Activated T-helper 1 cell treated with anti-CD3 and anti-CD28 coated beads, Interleukin-12 subunit alpha, Interleukin-12 subunit beta, Interleukin-2, Interleukin-4 antibody, amounts not matched to agents 30 ng/mL and 10 ng/mL and 1 ng/mL, durations not matched to agents 14 hours and 24 hours and 36 hours (primary cell): ENCODE measurements around the gene MUS81. TPM values are rescaled to one million over a fixed set of nuclear protein-coding genes. Genes with fewer than 3 reads are reported as not detected.
A peak's percentile ranks its signal among the peaks of the same experiment; 100 is the strongest.

ENCODE experiments used
- DNase-seq: peaks from one replicate; pipeline ENCODE4 v3.0.0; 2021; ENCODE audit warnings: low spot score
- H3K27ac Mint-ChIP-seq: one replicate; pipeline ENCODE4 v1.8.0; 2021; ENCODE audit warnings: mild to moderate bottlenecking, mixed read lengths
- H3K27me3 Mint-ChIP-seq: one replicate; pipeline ENCODE4 v1.8.0; 2022; ENCODE audit warnings: mild to moderate bottlenecking, moderate library complexity, mixed read lengths; ENCODE audit not compliant: insufficient read depth
- H3K36me3 Mint-ChIP-seq: one replicate; pipeline ENCODE4 v1.8.0; 2021; ENCODE audit warnings: low read depth, mixed read lengths
- H3K4me1 Mint-ChIP-seq: one replicate; pipeline ENCODE4 v1.8.0; 2021; ENCODE audit warnings: low read depth, mixed read lengths
- H3K4me3 Mint-ChIP-seq: one replicate; pipeline ENCODE4 v1.8.0; 2021; ENCODE audit warnings: mild to moderate bottlenecking, moderate library complexity, mixed read lengths
- H3K9me3 Mint-ChIP-seq: one replicate; pipeline ENCODE4 v1.8.0; 2021; ENCODE audit warnings: mixed read lengths
- intact Hi-C: fragments of 100-400 bp; cut with micrococcal nuclease; formaldehyde crosslinking; loops from one replicate; pipeline ENCODE4 v1.15.1; 2024
- total RNA-seq: library from RNA; stranded (reverse); gene quantifications from 2 replicates; pipeline ENCODE4 v1.2.3, GENCODE V29; 2022

The MUS81 gene
- total RNA-seq, 1 donor from 2014 or later = 77.7 TPM

- no peak overlapping the region for H3K4me3 Mint-ChIP-seq
- H3K4me1 Mint-ChIP-seq = peaks cover 29% of the 10 kb centered on the region
- peaks cover 1% of the 10 kb centered on the region for H3K27me3 Mint-ChIP-seq
- no peak overlapping the region for H3K27ac Mint-ChIP-seq
- peaks cover 46% of the 10 kb centered on the region for H3K36me3 Mint-ChIP-seq
- intact Hi-C loops = loop anchor here (10.0 kb wide), 2 partner anchors 494 to 1554 kb away; partner anchors contain the start of genes B4GAT1, BRMS1, PPP1CA and TBC1D10C
- no peak for DNase-seq
- peaks cover 9% of the 10 kb centered on the region for H3K9me3 Mint-ChIP-seq
Observed at GRCh38 chr11:65851083-65851579, 9.1 kb upstream of the MUS81 start.

- intact Hi-C loops = loop anchor here (10.0 kb wide), 2 partner anchors 493 to 1553 kb away; partner anchors contain the start of genes B4GAT1, BRMS1, PPP1CA and TBC1D10C
- no peak for DNase-seq
- peaks cover 9% of the 10 kb centered on the region for H3K9me3 Mint-ChIP-seq
- H3K4me1 Mint-ChIP-seq = peaks cover 37% of the 10 kb centered on the region
- peaks cover 54% of the 10 kb centered on the region for H3K36me3 Mint-ChIP-seq
- H3K27ac Mint-ChIP-seq = no peak overlapping the region
- no peak overlapping the region for H3K4me3 Mint-ChIP-seq
- peaks cover 1% of the 10 kb centered on the region for H3K27me3 Mint-ChIP-seq
Observed at GRCh38 chr11:65851811-65852507, 8.3 kb upstream of the MUS81 start.

- Mint-ChIP-seq H3K36me3 (peaks cover 55% of the 10 kb centered on the region), H3K27ac (no peak overlapping the region), H3K27me3 (peaks cover under 1% of the 10 kb centered on the region), H3K4me3 (no peak overlapping the region), H3K9me3 (peaks cover 9% of the 10 kb centered on the region), H3K4me1 (peaks cover 37% of the 10 kb centered on the region)
- DNase-seq = no peak
- intact Hi-C loops = loop anchor here (10.0 kb wide), 2 partner anchors 492 to 1552 kb away; partner anchors contain the start of genes B4GAT1, BRMS1, PPP1CA and TBC1D10C
Observed at GRCh38 chr11:65852508-65853245, 7.6 kb upstream of the MUS81 start.

DNA sequence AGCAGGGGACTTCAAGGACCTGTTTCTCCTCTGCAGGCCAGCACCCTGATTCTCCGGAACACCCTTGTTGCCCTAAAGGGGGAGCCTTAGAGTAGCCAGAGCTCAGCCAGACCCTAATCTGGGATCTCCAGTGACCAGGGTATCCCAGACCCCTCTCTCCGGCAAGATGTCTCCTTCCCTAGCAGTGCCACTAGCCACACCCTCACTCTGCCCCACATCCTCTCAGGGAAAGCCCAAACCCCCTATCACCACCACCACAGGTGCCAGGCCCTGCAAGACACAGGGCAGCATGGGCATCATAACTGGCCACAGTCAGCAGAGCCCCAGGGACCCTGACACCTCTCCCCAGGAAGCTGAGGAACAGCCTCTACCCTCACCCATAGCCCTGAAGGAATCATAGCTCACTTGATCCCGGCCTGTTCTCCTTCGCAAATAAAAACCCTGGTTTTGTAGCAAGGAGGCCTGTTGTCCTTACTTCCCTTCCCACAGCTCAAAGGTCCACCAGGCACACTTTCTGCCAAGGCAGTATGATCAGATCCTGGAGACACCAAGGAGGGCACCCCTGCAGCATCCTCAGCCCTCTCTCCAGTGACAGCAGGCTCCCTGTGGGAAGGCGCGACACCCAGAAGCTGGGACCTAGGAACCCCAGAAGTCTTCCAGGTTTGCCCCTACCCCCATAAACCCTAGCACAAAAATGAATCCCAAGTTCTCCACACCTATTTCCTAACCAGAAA lies 6.8 kb upstream of the MUS81 start:
- H3K36me3 Mint-ChIP-seq = peaks cover 55% of the 10 kb centered on the region
- intact Hi-C loops = loop anchor here (10.0 kb wide), 2 partner anchors 491 to 1551 kb away; partner anchors contain the start of genes B4GAT1, BRMS1, PPP1CA and TBC1D10C

GRCh38 chr11:65854161-65854592 lies 6.1 kb upstream of the MUS81 start:
- intact Hi-C loops = loop anchor here (10.0 kb wide), 2 partner anchors 491 to 1551 kb away; partner anchors contain the start of genes B4GAT1, BRMS1, PPP1CA and TBC1D10C
- no peak for DNase-seq
- H3K36me3 Mint-ChIP-seq = peaks cover 55% of the 10 kb centered on the region

More for the DNA sequence above, 6.8 kb upstream of the MUS81 start:
- H3K4me1 Mint-ChIP-seq = peaks cover 40% of the 10 kb centered on the region
- peak overlapping the region; percentile 23 for H3K27ac Mint-ChIP-seq
- H3K27me3 Mint-ChIP-seq = no peaks in the 10 kb centered on the region
- H3K4me3 Mint-ChIP-seq = peak overlapping the region; percentile 7
- peaks cover 9% of the 10 kb centered on the region for H3K9me3 Mint-ChIP-seq
- no peak for DNase-seq

DNA sequence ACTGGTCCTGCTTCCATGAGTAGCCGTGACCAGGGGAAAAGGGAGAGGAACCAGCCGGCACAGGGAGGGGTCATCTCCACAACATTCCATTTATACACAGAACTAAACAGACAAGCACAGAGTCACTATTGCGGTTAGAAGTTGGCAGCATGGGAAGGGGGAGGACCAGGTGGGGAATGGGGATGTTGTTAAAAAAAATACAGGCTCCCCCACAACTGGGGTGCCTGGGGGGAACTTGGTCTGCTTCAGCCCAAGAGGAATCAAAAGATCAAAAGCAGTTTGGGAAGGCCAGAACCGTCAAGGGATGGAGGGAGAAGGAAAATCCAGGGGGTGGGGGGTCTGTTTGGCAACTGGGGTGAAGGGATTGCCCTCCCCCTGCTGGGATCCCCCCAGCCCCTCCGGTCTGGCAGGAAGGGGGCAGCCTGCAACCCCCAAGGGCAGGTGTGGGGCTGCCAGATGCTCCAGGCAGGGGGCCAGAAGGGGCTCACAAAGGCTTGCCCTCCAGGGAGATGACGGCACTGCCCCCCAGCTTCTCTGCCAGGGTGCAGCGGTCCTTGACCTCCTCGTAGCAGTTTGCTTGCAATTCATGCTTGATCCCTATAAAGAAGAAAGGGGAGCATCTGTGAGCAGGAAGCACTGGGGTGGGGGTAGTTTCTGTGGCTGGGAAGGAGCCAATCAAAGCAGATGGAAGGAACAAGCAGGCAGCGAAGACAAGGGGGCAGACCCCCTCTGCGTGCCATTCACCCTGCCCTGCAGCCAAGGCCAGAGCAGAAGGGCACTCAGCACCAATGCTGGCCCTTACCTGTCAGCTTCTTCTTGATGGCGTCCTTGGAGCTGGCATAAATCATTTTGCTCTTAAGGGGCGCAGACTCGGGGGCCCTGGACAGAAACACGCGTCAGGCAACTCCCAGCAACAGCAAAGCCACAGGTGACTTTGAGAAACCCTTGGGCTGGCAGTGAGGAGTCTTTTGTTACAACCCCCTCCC lies 5.1 kb upstream of the MUS81 start:
- Mint-ChIP-seq H3K27ac (peak overlapping the region; percentile 34), H3K9me3 (peaks cover 9% of the 10 kb centered on the region), H3K36me3 (peaks cover 55% of the 10 kb centered on the region), H3K4me3 (peak overlapping the region; percentile 98), H3K27me3 (no peaks in the 10 kb centered on the region), H3K4me1 (peaks cover 54% of the 10 kb centered on the region)
- intact Hi-C loops = loop anchor here (10.0 kb wide), 2 partner anchors 490 to 1550 kb away; partner anchors contain the start of genes B4GAT1, BRMS1, PPP1CA and TBC1D10C
- no peak for DNase-seq

More at GRCh38 chr11:65854161-65854592, 6.1 kb upstream of the MUS81 start:
- Mint-ChIP-seq H3K27ac (no peak overlapping the region), H3K4me3 (peak overlapping the region; percentile 77), H3K4me1 (peaks cover 47% of the 10 kb centered on the region), H3K27me3 (no peaks in the 10 kb centered on the region), H3K9me3 (peaks cover 9% of the 10 kb centered on the region)

DNA sequence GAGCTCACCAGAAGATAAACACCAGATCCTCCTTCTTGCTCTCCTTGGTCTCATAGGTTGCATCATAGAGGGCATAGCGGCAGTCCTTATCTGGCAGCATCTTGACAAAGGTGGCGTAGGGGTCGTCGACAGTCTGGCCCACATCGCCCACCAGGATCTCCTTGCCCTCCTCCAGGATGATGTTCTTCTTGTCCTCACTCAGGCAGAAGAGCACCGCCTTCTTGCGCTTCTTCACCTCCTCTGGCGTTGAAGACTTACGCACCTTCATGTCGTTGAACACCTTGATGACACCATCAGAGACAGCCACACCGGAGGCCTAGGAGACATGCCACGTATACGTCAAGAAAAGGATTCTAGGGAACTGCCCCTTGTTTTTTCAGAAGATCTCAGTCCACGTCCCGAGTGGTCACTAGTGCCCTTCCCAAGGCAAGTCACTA lies 4.3 kb upstream of the MUS81 start:
- intact Hi-C loops = loop anchor here (10.0 kb wide), 2 partner anchors 489 to 1549 kb away; partner anchors contain the start of genes B4GAT1, BRMS1, PPP1CA and TBC1D10C
- Mint-ChIP-seq H3K9me3 (peaks cover 9% of the 10 kb centered on the region), H3K4me1 (peaks cover 55% of the 10 kb centered on the region), H3K4me3 (peak overlapping the region; percentile 98), H3K27me3 (no peaks in the 10 kb centered on the region), H3K27ac (peak overlapping the region; percentile 80), H3K36me3 (peaks cover 56% of the 10 kb centered on the region)
- no peak for DNase-seq

DNA sequence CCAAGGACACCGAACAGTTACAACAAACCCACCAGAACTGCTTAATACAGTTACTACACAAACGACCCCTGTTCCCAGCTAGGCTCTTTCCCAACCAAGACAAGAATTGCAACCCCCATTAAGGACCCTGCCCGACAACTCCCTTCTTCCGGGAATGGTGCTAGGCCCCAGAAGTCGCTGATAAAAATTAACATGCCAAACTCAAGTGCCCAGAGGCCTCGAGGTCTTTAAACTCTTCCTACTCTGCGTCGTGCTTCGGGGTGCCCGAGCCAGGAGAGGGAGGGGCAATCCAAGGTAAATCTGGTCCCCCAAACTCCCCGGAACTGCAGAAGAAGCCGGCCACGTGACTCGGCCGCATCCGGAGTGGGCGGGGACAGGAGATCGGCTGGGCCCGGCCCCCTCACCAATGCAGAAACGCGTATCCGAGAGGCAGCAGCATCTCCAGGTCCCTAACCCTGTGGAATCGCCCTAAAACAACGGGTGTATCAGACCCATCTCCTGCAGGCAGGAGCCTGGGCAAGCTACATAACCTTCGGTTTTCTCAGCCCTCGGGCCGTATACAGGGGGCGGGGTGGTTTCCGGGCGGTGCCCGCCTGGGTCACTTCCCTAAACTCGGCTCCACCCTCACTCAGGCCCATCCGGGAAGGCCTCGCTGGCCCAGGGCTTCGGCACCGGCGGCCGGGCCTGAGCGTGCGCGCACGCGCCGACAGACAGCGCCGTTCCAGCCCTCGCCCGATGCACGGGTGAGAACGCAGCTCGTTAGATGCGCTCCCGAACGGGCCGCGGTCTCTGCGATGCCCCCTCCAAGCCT lies 3.3 kb upstream of the MUS81 start:
- Mint-ChIP-seq H3K27me3 (no peaks in the 10 kb centered on the region), H3K4me3 (peak overlapping the region; percentile 98), H3K27ac (peak overlapping the region; percentile 80), H3K9me3 (peaks cover 4% of the 10 kb centered on the region), H3K4me1 (peaks cover 55% of the 10 kb centered on the region), H3K36me3 (peaks cover 46% of the 10 kb centered on the region)
- peak; percentile 84 for DNase-seq
- intact Hi-C loops = loop anchor here (10.0 kb wide), 2 partner anchors 488 to 1548 kb away; partner anchors contain the start of genes B4GAT1, BRMS1, PPP1CA and TBC1D10C

GRCh38 chr11:65857500-65857852 lies 2.8 kb upstream of the MUS81 start:
- peak overlapping the region; percentile 80 for H3K27ac Mint-ChIP-seq
- H3K9me3 Mint-ChIP-seq = no peaks in the 10 kb centered on the region
- intact Hi-C loops = loop anchor here (10.0 kb wide), 2 partner anchors 487 to 1547 kb away; partner anchors contain the start of genes B4GAT1, BRMS1, PPP1CA and TBC1D10C
- peak overlapping the region; percentile 98 for H3K4me3 Mint-ChIP-seq
- no peaks in the 10 kb centered on the region for H3K27me3 Mint-ChIP-seq
- peaks cover 57% of the 10 kb centered on the region for H3K4me1 Mint-ChIP-seq
- DNase-seq = no peak
- H3K36me3 Mint-ChIP-seq = peaks cover 43% of the 10 kb centered on the region

DNA sequence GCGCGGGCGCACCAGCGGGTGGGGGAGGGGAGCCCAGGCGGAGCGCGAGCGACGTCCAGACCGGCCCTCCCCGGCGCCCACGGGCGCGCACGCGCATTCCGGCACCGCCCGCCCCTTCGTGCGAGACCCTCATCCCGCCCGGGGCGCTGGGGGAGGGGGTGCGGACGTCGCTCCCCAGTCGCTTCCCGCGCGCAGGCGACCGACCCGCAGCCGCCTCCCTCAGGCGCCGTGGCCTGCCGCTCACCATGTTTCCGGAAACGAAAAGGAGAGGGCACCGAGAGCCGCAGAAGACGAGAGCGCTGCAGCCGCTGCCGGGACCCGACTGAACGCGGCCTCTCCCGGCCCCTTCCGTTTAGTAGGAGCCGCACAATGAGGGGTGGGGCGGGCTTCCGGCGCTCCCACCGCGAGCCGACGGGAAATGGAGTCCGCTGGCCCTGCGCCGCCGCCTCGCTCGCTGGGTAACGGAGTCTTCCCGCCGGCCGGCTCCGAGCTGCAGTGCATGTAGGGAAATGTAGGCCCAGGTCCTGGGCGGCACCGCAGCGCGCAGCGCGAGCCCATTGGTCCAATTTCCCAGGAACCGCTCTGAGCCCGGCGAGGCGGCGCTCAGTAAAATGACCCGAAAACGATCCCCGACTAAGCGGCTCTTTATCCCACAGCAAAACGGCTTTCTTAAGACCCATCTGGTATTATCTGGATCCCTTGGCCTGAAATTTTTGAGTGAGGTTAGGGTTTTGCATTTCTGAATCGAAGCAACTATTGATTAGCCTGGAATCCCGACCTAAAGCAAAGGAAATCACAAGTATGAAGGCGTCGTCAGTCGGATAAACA lies 2.2 kb upstream of the MUS81 start, which contains the start of gene CFL1:
Gene CFL1, minus strand, starts transcription at position 328 of the 828 bp plus-strand sequence. Its CDS starts 81 bp downstream, at position 247.
- Mint-ChIP-seq H3K9me3 (no peaks in the 10 kb centered on the region), H3K36me3 (peaks cover 46% of the 10 kb centered on the region), H3K4me3 (peak within 1 kb of the TSS; percentile 98), H3K4me1 (peaks cover 61% of the 10 kb centered on the region), H3K27me3 (no peaks in the 10 kb centered on the region), H3K27ac (peak within 1 kb of the TSS; percentile 99)
- intact Hi-C loops = loop anchor here (1.0 to 10.0 kb wide), 10 partner anchors 25 to 1547 kb away; partner anchors contain the start of genes B4GAT1, BRMS1, FOSL1 and PPP1CA
- peak; percentile 98 for DNase-seq
